Measurements from ENCODE around the gene CUEDC1. TPM values are rescaled to one million over a fixed set of nuclear protein-coding genes. Genes with fewer than 3 reads are reported as not detected.
A peak's percentile ranks its signal among the peaks of the same experiment; 100 is the strongest.

The CUEDC1 gene
- total and polyA plus RNA-seq, 2 of the 13 experiments (the other 11 are each of a cell fraction or from before 2014, with no cell fraction given), result 7.4 to 12.9 TPM

DNA sequence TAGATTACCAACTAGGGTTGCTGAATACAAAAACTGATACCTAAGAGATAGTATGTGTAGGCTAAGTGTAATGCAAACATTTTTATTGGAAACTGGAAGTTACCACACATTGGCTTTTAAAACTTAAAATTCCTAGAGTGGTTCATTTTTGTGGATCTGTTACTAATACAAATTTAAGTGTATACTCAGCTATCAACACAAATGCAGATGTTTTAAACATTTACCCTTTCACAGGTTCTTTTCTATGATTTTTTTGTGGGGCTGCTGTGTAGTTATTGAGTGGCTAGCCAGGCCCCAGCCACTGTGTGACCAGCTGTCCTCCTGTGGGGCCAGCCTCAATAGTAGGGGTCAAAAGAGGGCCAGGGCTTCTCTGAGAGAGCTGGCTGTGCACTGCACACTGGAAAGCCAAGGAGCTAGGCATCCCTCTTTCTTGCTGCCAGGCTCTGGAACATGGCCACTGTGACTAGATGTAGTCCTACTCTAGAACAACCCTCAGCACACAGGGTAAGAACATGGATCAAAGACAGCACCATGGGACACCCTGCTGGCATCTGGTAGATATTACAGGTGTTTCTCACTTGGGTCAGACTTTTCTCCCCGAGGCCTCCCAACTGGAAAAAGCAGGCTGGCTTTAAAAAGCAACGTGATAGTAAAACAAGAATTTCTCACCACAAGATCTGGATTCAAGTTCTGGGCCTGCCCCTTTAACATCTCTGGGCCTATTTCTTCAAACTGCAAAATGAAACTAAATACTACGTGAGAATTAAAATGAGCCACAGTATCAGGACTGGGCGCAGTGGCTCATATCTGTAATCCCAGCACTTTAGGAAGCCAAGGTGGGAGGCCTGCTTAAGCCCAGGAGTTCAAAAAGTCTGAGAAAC lies 40.1 kb upstream of the CUEDC1 start (continued):
- TF ChIP-seq ZNF891 (CRISPR knock-in tag; IDR thresholded peaks at IDR 0.05) (no peak), GTF3A (CRISPR knock-in tag; conservative IDR thresholded peaks at IDR 0.05) (0 out of 2 replicates have a peak, but pooled peaks have one; percentile 32), ZNF850 (CRISPR knock-in tag; conservative IDR thresholded peaks at IDR 0.05) (no peak), NFATC3 (CRISPR knock-in tag; IDR thresholded peaks at IDR 0.05) (no peak), DPF2 (CRISPR knock-in tag; IDR thresholded peaks at IDR 0.05; ENCODE audit: borderline replicate concordance, low read depth) (no peak), RARG (CRISPR knock-in tag; IDR thresholded peaks at IDR 0.05; ENCODE audit: low read depth) (no peak), TARDBP (CRISPR knock-in tag; IDR thresholded peaks at IDR 0.05) (no peak), KDM3A (CRISPR knock-in tag; IDR thresholded peaks at IDR 0.05; ENCODE audit: low read depth) (0 out of 2 replicates have a peak, but pooled peaks have one; percentile 30), TCF12 (IDR thresholded peaks at IDR 0.05) (no peak), TCF12 (CRISPR knock-in tag; IDR thresholded peaks at IDR 0.05) (no peak), LRRFIP1 (CRISPR knock-in tag; conservative IDR thresholded peaks at IDR 0.05) (no peak), SOX6 (IDR thresholded peaks at IDR 0.05) (no peak), SOX6 (CRISPR knock-in tag; IDR thresholded peaks at IDR 0.05) (peak; percentile 40), THYN1 (CRISPR knock-in tag; IDR thresholded peaks at IDR 0.05; ENCODE audit: borderline replicate concordance, low read depth) (no peak), ZMYM4 (CRISPR knock-in tag; IDR thresholded peaks at IDR 0.05) (peak; percentile 52), CBX1 (IDR thresholded peaks at IDR 0.05; ENCODE audit: low read depth) (no peak), HCFC1 (IDR thresholded peaks at IDR 0.05; ENCODE audit: low read depth, low read length) (no peak), NCOA5 (CRISPR knock-in tag; IDR thresholded peaks at IDR 0.05) (no peak), ZNF749 (CRISPR knock-in tag; IDR thresholded peaks at IDR 0.05; ENCODE audit: borderline replicate concordance) (no peak)
- TF ChIP-seq, protein P1, sequence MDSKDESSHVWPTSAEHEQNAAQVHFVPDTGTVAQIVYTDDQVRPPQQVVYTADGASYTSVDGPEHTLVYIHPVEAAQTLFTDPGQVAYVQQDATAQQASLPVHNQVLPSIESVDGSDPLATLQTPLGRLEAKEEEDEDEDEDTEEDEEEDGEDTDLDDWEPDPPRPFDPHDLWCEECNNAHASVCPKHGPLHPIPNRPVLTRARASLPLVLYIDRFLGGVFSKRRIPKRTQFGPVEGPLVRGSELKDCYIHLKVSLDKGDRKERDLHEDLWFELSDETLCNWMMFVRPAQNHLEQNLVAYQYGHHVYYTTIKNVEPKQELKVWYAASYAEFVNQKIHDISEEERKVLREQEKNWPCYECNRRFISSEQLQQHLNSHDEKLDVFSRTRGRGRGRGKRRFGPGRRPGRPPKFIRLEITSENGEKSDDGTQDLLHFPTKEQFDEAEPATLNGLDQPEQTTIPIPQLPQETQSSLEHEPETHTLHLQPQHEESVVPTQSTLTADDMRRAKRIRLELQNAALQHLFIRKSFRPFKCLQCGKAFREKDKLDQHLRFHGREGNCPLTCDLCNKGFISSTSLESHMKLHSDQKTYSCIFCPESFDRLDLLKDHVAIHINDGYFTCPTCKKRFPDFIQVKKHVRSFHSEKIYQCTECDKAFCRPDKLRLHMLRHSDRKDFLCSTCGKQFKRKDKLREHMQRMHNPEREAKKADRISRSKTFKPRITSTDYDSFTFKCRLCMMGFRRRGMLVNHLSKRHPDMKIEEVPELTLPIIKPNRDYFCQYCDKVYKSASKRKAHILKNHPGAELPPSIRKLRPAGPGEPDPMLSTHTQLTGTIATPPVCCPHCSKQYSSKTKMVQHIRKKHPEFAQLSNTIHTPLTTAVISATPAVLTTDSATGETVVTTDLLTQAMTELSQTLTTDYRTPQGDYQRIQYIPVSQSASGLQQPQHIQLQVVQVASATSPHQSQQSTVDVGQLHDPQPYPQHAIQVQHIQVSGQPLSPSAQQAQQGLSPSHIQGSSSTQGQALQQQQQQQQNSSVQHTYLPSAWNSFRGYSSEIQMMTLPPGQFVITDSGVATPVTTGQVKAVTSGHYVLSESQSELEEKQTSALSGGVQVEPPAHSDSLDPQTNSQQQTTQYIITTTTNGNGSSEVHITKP (CRISPR knock-in tag; IDR thresholded peaks at IDR 0.05; ENCODE audit: low read depth), result peak; percentile 40; the same call in 1 of the 2 replicates

Measured in HepG2 (cell line).